KMS-11 (cell line): ENCODE measurements around the gene MAPK8IP1.

ENCODE experiments used
- H2AFZ ChIP-seq: fragments of 200-600 bp; sonication (generic); 2 replicates; pipeline ENCODE4 v1.6.1; 2016; ENCODE audit warnings: antibody characterized with exemption, mixed run types, low read depth
- H3K27ac ChIP-seq: fragments of 200-600 bp; sonication (generic); 2 replicates; pipeline ENCODE4 v1.6.1; 2016; ENCODE audit warnings: mild to moderate bottlenecking, mixed run types
- H3K27me3 ChIP-seq: fragments of 200-600 bp; sonication (generic); 2 replicates; pipeline ENCODE4 v1.6.1; 2017; ENCODE audit warnings: mild to moderate bottlenecking, low read depth, mixed run types, moderate library complexity; ENCODE audit not compliant: insufficient read depth
- H3K36me3 ChIP-seq: fragments of 200-600 bp; sonication (generic); 2 replicates; pipeline ENCODE4 v1.6.1; 2017; ENCODE audit warnings: mild to moderate bottlenecking, mixed run types; ENCODE audit not compliant: insufficient read depth
- H3K4me1 ChIP-seq: fragments of 200-600 bp; sonication (generic); 2 replicates; pipeline ENCODE4 v1.6.1; 2016; ENCODE audit warnings: mild to moderate bottlenecking, low read depth, mixed run types; ENCODE audit not compliant: poor library complexity, severe bottlenecking
- H3K4me2 ChIP-seq: fragments of 200-600 bp; sonication (generic); 2 replicates; pipeline ENCODE4 v1.7.0; 2016; ENCODE audit warnings: mild to moderate bottlenecking, mixed run types
- H3K4me3 ChIP-seq: fragments of 200-600 bp; sonication (generic); IDR thresholded peaks from 2 replicates; pipeline ENCODE4 v1.6.1; 2017; ENCODE audit warnings: low read depth, low read length, mixed read lengths; ENCODE audit not compliant: insufficient read depth
- H3K79me2 ChIP-seq: fragments of 200-600 bp; sonication (generic); 2 replicates; pipeline ENCODE4 v1.6.1; 2016; ENCODE audit warnings: low read depth, mixed run types; ENCODE audit not compliant: insufficient read depth
- H3K9ac ChIP-seq: fragments of 200-600 bp; sonication (generic); 2 replicates; pipeline ENCODE4 v1.6.1; 2016; ENCODE audit warnings: mild to moderate bottlenecking, mixed run types
- H4K20me1 ChIP-seq: fragments of 200-600 bp; sonication (generic); 2 replicates; pipeline ENCODE4 v1.6.1; 2016; ENCODE audit warnings: mild to moderate bottlenecking, mixed run types; ENCODE audit not compliant: insufficient read depth
- TF ChIP-seq, protein P1 (sequence below): fragments of 200-600 bp; sonication (generic); conservative IDR thresholded peaks from 2 replicates; pipeline ENCODE4 v1.6.1; 2017; ENCODE audit warnings: low read depth, mild to moderate bottlenecking, antibody characterized with exemption, low read length, moderate library complexity, mixed read lengths

MAPK8IP1 gene

DNA sequence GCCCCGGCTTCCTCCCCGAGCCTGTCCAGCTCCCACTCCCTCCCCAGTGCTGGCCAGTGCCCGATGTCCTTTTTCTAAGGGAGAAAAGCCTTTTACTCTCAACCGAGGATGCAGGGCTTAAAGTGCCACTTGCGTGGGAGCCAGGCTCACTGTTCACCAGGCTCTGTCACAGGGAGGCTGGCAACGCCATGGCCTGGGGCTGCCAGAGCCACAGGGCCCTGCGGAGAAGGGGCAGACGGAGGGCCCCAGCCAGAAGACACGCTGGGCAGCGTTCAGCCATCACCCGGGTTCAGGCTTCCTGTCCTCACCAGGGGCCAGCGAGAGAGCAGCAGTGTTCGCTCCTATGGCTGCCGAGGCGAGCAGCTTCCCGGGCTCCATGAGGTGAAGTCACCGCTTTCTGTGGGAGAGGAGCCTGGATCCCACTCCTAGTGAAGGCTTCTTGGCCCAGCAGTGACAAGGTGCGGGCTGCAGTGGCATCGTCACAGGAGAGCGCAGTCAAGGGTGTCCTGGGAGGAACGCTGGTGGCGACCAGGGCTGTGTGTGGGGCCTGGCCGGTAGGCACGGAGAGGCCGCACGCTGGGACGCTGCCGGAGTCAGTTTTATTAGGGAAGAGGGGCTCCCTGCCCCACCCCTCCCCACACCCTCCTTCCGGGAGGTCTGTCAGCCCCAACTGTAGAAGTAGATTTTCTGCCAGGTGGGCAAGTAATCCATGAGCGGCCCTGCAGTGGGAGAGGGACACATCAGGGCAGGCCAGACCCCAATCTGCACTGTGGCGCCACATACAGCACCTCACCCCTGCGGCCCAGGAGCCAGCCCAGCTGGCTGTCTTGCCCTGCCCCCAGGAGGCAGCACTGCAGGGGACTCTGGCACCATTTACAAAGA is 24.4 kb downstream of the MAPK8IP1 start:
- Histone ChIP-seq H3K4me2 (no peak overlapping the region), H3K79me2 (no peaks in the 10 kb centered on the region), H3K27ac (no peak overlapping the region), H3K27me3 (no peaks in the 10 kb centered on the region), H4K20me1 (no peaks in the 10 kb centered on the region), H3K4me3 (no peak overlapping the region), H3K4me1 (no peaks in the 10 kb centered on the region), H3K36me3 (no peaks in the 10 kb centered on the region), H3K9ac (no peak overlapping the region), H2AFZ (no peak overlapping the region)
- TF ChIP-seq, protein P1, sequence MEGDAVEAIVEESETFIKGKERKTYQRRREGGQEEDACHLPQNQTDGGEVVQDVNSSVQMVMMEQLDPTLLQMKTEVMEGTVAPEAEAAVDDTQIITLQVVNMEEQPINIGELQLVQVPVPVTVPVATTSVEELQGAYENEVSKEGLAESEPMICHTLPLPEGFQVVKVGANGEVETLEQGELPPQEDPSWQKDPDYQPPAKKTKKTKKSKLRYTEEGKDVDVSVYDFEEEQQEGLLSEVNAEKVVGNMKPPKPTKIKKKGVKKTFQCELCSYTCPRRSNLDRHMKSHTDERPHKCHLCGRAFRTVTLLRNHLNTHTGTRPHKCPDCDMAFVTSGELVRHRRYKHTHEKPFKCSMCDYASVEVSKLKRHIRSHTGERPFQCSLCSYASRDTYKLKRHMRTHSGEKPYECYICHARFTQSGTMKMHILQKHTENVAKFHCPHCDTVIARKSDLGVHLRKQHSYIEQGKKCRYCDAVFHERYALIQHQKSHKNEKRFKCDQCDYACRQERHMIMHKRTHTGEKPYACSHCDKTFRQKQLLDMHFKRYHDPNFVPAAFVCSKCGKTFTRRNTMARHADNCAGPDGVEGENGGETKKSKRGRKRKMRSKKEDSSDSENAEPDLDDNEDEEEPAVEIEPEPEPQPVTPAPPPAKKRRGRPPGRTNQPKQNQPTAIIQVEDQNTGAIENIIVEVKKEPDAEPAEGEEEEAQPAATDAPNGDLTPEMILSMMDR: no peak

DNA sequence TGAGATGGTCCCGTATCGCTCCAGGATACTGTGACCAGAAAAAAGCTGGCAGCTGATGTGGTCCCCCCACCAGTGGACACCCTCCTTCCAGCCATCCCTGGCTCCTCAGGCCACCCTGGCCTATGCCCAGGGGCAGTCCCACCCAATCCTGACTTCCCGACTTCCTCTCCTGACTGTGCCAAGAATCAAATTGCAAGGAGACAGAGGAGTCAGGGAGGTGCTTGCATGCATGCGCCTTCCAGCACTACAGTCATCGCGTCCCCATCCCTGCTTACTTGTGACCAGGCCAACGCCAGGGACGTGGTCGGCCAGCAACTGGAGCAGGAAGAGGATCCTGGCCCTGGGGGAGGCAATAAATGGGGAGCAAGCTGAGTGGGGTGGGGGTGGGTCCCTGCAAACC is 25.2 kb downstream of the MAPK8IP1 start:
- Histone ChIP-seq H3K36me3 (no peaks in the 10 kb centered on the region), H3K27me3 (no peaks in the 10 kb centered on the region), H3K27ac (no peak overlapping the region), H3K79me2 (no peaks in the 10 kb centered on the region), H3K9ac (no peak overlapping the region), H4K20me1 (no peaks in the 10 kb centered on the region), H3K4me1 (no peaks in the 10 kb centered on the region), H2AFZ (no peak overlapping the region), H3K4me2 (no peak overlapping the region), H3K4me3 (no peak overlapping the region)
- TF ChIP-seq, protein P1: no peak

DNA sequence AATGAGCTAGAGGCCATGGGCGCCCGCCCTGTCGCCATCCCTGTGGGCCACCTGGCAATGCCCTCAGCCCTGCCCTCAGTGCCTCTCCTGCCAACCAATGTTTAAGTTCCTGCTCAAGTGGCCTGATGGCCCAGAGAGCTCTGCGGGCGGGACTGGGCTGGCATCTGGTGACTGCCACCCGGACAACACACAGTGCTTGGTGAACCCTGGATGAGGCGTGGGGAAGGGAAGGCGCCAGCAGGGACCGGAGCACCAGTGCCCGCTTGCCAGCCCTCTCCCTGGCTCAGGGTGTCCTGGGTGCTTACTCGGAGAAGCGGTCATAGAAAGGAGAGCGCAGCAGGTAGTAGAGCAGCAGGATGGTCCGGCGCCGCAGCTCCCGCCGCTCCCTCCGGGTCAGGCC is 28.1 kb downstream of the MAPK8IP1 start:
- H3K27me3 ChIP-seq: no peaks in the 10 kb centered on the region
- H2AFZ ChIP-seq: no peak overlapping the region
- no peak overlapping the region for H3K27ac ChIP-seq
- H3K9ac ChIP-seq: no peak overlapping the region
- no peak overlapping the region for H3K4me3 ChIP-seq
- H3K4me1 ChIP-seq: peaks cover 11% of the 10 kb centered on the region
- TF ChIP-seq, protein P1: no peak
- no peaks in the 10 kb centered on the region for H4K20me1 ChIP-seq
- peaks cover 14% of the 10 kb centered on the region for H3K79me2 ChIP-seq
- no peak overlapping the region for H3K4me2 ChIP-seq
- no peaks in the 10 kb centered on the region for H3K36me3 ChIP-seq

DNA sequence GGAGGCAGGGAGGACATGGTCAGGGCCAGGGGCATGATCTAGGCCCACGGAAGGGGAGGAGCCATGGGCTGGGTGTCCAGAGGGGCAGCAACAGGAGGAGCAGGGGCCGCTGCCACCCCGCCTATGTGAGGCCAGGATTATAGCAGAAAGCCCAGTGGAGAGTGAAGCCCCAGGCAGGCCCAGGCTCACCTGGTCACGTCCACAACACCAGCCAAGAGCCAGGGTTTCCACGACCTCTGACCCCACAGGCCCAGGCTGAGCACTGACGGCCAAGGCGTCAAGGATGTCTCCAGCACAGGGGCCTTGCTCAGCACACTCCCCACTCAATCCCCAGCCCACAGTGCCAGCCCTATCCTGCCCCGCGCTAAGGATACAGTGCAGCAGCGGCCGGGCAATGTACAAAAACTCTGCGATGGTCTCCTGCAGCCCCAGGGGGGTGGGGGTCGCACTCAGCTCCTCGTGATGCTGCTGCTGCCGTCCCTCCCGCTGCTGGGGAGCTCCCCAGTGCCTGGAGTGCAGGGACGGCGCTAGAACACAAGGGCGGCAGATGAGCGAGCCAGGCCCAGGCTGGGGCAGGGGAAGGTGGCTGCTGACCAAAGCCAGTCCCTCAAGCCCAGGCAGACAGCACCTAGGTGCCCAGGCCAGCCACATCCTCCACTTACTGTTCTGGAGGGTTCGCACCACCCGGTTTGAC is 28.6 kb downstream of the MAPK8IP1 start:
- peaks cover 14% of the 10 kb centered on the region for H3K79me2 ChIP-seq
- H3K27ac ChIP-seq: no peak overlapping the region
- H3K4me2 ChIP-seq: no peak overlapping the region
- H3K4me1 ChIP-seq: peaks cover 15% of the 10 kb centered on the region
- TF ChIP-seq, protein P1: no peak
- H3K27me3 ChIP-seq: no peaks in the 10 kb centered on the region
- H3K4me3 ChIP-seq: no peak overlapping the region
- no peaks in the 10 kb centered on the region for H3K36me3 ChIP-seq
- no peak overlapping the region for H3K9ac ChIP-seq
- H2AFZ ChIP-seq: no peak overlapping the region
- H4K20me1 ChIP-seq: no peaks in the 10 kb centered on the region
